Measurements from ENCODE around the gene MIER3.

- TF ChIP-seq EZH2 (IDR thresholded peaks at IDR 0.05; ENCODE audit: insufficient read depth, poor library complexity, severe bottlenecking) (no peak), EZH2phosphoT487 (IDR thresholded peaks at IDR 0.05; ENCODE audit: insufficient read depth, low read depth) (no peak)
These were observed 9.9 kb downstream of the MIER3 start for GRCh38 chr5:56941981-56942380.
